K562 (cell line): ENCODE results near the gene ARID3A. TPM values are rescaled to one million over a fixed set of nuclear protein-coding genes. Genes with fewer than 3 reads are reported as not detected.

Experiments used
- CBFB ChIP-seq: sonication (generic); formaldehyde crosslinking; IDR thresholded peaks from 2 replicates; pipeline ENCODE4 v1.4.0; 2020; ENCODE audit warnings: mild to moderate bottlenecking, missing genetic modification reagents
- CC2D1A ChIP-seq: fragments of 450-650 bp; IDR thresholded peaks from 2 replicates; pipeline ENCODE4 v1.6.1; 2017; ENCODE audit warnings: mild to moderate bottlenecking
- FIP1L1 ChIP-seq: fragments of 200-400 bp; formaldehyde crosslinking; IDR thresholded peaks from 2 replicates; pipeline ENCODE4 v1.6.1; 2018; ENCODE audit warnings: mild to moderate bottlenecking, low read depth, low read length; ENCODE audit not compliant: poor library complexity, severe bottlenecking
- JUN ChIP-seq, 2 experiments: sonication (generic) in 1 of 2; formaldehyde crosslinking in 1 of 2; IDR thresholded peaks; 2 replicates each; pipeline versions ENCODE4 v1.6.1 to v1.8.0; 2012 to 2022; ENCODE audit warnings: borderline replicate concordance in 2 of 2, mild to moderate bottlenecking in 2 of 2, improper control_type of control experiment in 1 of 2, low read depth in 1 of 2, low read length in 1 of 2, missing genetic modification reagents in 1 of 2
- POLR2G ChIP-seq: fragments of 200-400 bp; formaldehyde crosslinking; IDR thresholded peaks from 2 replicates; pipeline ENCODE4 v1.6.1; 2017; ENCODE audit warnings: low read depth, mild to moderate bottlenecking, antibody characterized with exemption, low read length, moderate library complexity
- RFX1 ChIP-seq: fragments of 450-650 bp; IDR thresholded peaks from 2 replicates; pipeline ENCODE4 v1.6.1; 2016; ENCODE audit warnings: mild to moderate bottlenecking, moderate library complexity
- ZNF584 ChIP-seq: fragments of 200-800 bp; sonication (Bioruptor generic); IDR thresholded peaks from 2 replicates; pipeline ENCODE4 v1.6.1; 2016; ENCODE audit warnings: low read depth, mild to moderate bottlenecking, missing genetic modification characterization, missing compliant biosample characterization
- polyA plus RNA-seq, 8 experiments: library from polyadenylated mRNA; depleted of rRNA in 4 of 8; stranded (reverse) in 5 of 8; unstranded in 3 of 8; fragments of >200 nt; fragmentation: Nextera tagmentation in 2 of 8; fragmentation: Illumina TruSeq in 1 of 8; extraction: Ambion mirVana in 2 of 8; extraction: Trizol in 1 of 8; gene quantifications; 2 replicates each; pipeline versions ENCODE4 v1.2.1 to v1.2.3, GENCODE V29; 2011 to 2014; ENCODE audit warnings: inconsistent platforms in 1 of 8, missing spikeins in 1 of 8
- total RNA-seq, 7 experiments: library from RNA; depleted of rRNA in 6 of 7; stranded (reverse); fragments of >200 nt in 6 of 7; fragmentation: Illumina TruSeq in 2 of 7; extraction: Trizol in 2 of 7; gene quantifications; 2 replicates each; pipeline versions ENCODE4 v1.2.1 to v1.2.3, GENCODE V29; 2011 to 2021; ENCODE audit warnings: low replicate concordance in 1 of 7
- TF ChIP-seq, protein P1 (sequence below): IDR thresholded peaks from 3 replicates; pipeline ENCODE4 v1.6.1; 2011; ENCODE audit warnings: borderline replicate concordance, mild to moderate bottlenecking, moderate library complexity; ENCODE audit not compliant: insufficient read length; ENCODE audit errors: extremely low read depth
- TF ChIP-seq, protein P2 (sequence below): sonication (generic); formaldehyde crosslinking; IDR thresholded peaks from 2 replicates; pipeline ENCODE4 v1.8.0; 2022; ENCODE audit warnings: mild to moderate bottlenecking, missing genetic modification reagents
- TF ChIP-seq, protein P3 (sequence below): sonication (generic); formaldehyde crosslinking; IDR thresholded peaks from 2 replicates; pipeline ENCODE4 v1.8.0; 2022; ENCODE audit warnings: missing genetic modification reagents, mild to moderate bottlenecking, moderate library complexity, borderline replicate concordance
- TF ChIP-seq, protein P4 (sequence below): sonication (generic); formaldehyde crosslinking; IDR thresholded peaks from 2 replicates; pipeline ENCODE4 v1.9.0; 2022; ENCODE audit warnings: mild to moderate bottlenecking, missing genetic modification reagents
- TF ChIP-seq, protein P5 (sequence below): fragments of 250-450 bp; sonication (Bioruptor Pico); IDR thresholded peaks from 2 replicates; pipeline ENCODE4 v1.8.0; 2022; ENCODE audit warnings: moderate library complexity, mild to moderate bottlenecking, inconsistent platforms
- TF ChIP-seq, protein P6 (sequence below): sonication (generic); formaldehyde crosslinking; IDR thresholded peaks from 2 replicates; pipeline ENCODE4 v1.8.1; 2023; ENCODE audit warnings: missing genetic modification reagents, mild to moderate bottlenecking, borderline replicate concordance

Gene ARID3A
- total and polyA plus RNA-seq, 9 of the 15 experiments (the other 6 are each of a cell fraction or from before 2014, with no cell fraction given): 1.4 to 118 (median 31.2) TPM

DNA sequence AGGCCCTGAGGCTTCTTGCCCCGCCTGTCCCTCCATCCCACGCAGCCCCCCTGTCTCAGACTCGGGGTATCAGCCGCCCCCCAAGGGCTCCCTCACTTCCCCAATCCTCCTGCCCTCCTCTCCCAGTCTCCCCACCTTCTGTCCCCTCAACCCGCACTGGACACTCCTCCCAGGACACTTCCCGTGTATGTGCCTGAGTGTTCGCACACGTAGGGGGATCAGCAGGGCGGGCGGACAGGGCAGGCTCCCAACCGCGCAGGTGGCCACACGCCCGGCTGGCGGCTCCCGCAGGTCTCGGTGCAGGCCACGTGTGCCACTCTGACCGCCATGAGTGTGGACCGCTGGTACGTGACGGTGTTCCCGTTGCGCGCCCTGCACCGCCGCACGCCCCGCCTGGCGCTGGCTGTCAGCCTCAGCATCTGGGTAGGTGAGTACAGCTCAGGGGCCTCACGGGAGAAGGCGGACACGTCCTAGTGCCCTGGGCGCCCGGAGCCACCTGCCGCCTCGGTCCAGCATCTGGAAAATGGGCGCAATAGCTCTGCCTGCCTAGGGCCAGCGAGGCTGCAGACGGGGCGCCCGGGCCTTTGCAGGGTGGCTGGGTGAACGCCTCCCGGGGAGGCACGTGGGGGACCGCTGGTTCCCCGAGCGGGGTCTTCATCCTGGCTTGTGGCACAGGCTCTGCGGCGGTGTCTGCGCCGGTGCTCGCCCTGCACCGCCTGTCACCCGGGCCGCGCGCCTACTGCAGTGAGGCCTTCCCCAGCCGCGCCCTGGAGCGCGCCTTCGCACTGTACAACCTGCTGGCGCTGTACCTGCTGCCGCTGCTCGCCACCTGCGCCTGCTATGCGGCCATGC is 6.4 kb upstream of the ARID3A start (continued):
- TF ChIP-seq JUN (IDR thresholded peaks at IDR 0.05; ENCODE audit: borderline replicate concordance, low read depth, low read length): no peak
- TF ChIP-seq JUN (CRISPR knock-in tag; IDR thresholded peaks at IDR 0.05; ENCODE audit: borderline replicate concordance): no peak
- TF ChIP-seq CBFB (CRISPR knock-in tag): 0 out of 2 replicates have a peak, but pooled peaks have one; percentile 24
- TF ChIP-seq FIP1L1: peak; percentile 49
- TF ChIP-seq, protein P1, sequence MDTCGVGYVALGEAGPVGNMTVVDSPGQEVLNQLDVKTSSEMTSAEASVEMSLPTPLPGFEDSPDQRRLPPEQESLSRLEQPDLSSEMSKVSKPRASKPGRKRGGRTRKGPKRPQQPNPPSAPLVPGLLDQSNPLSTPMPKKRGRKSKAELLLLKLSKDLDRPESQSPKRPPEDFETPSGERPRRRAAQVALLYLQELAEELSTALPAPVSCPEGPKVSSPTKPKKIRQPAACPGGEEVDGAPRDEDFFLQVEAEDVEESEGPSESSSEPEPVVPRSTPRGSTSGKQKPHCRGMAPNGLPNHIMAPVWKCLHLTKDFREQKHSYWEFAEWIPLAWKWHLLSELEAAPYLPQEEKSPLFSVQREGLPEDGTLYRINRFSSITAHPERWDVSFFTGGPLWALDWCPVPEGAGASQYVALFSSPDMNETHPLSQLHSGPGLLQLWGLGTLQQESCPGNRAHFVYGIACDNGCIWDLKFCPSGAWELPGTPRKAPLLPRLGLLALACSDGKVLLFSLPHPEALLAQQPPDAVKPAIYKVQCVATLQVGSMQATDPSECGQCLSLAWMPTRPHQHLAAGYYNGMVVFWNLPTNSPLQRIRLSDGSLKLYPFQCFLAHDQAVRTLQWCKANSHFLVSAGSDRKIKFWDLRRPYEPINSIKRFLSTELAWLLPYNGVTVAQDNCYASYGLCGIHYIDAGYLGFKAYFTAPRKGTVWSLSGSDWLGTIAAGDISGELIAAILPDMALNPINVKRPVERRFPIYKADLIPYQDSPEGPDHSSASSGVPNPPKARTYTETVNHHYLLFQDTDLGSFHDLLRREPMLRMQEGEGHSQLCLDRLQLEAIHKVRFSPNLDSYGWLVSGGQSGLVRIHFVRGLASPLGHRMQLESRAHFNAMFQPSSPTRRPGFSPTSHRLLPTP: no peak
- TF ChIP-seq, protein P2, sequence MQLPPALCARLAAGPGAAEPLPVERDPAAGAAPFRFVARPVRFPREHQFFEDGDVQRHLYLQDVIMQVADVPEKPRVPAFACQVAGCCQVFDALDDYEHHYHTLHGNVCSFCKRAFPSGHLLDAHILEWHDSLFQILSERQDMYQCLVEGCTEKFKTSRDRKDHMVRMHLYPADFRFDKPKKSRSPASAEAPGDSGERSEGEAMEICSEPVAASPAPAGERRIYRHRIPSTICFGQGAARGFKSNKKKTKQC: no peak
- no peak for TF ChIP-seq ZNF584 (CRISPR knock-in tag)
- TF ChIP-seq, protein P3, sequence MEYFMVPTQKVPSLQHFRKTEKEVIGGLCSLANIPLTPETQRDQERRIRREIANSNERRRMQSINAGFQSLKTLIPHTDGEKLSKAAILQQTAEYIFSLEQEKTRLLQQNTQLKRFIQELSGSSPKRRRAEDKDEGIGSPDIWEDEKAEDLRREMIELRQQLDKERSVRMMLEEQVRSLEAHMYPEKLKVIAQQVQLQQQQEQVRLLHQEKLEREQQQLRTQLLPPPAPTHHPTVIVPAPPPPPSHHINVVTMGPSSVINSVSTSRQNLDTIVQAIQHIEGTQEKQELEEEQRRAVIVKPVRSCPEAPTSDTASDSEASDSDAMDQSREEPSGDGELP: peak; percentile 14; the same call in 1 of the 2 replicates
- no peak for TF ChIP-seq RFX1
- peak; percentile 61 for TF ChIP-seq POLR2G
- TF ChIP-seq, protein P4, sequence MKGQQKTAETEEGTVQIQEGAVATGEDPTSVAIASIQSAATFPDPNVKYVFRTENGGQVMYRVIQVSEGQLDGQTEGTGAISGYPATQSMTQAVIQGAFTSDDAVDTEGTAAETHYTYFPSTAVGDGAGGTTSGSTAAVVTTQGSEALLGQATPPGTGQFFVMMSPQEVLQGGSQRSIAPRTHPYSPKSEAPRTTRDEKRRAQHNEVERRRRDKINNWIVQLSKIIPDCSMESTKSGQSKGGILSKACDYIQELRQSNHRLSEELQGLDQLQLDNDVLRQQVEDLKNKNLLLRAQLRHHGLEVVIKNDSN (CRISPR knock-in tag): no peak
- TF ChIP-seq, protein P5, sequence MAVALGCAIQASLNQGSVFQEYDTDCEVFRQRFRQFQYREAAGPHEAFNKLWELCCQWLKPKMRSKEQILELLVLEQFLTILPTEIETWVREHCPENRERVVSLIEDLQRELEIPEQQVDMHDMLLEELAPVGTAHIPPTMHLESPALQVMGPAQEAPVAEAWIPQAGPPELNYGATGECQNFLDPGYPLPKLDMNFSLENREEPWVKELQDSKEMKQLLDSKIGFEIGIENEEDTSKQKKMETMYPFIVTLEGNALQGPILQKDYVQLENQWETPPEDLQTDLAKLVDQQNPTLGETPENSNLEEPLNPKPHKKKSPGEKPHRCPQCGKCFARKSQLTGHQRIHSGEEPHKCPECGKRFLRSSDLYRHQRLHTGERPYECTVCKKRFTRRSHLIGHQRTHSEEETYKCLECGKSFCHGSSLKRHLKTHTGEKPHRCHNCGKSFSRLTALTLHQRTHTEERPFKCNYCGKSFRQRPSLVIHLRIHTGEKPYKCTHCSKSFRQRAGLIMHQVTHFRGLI (CRISPR knock-in tag): no peak
- no peak for TF ChIP-seq CC2D1A
- TF ChIP-seq, protein P6, sequence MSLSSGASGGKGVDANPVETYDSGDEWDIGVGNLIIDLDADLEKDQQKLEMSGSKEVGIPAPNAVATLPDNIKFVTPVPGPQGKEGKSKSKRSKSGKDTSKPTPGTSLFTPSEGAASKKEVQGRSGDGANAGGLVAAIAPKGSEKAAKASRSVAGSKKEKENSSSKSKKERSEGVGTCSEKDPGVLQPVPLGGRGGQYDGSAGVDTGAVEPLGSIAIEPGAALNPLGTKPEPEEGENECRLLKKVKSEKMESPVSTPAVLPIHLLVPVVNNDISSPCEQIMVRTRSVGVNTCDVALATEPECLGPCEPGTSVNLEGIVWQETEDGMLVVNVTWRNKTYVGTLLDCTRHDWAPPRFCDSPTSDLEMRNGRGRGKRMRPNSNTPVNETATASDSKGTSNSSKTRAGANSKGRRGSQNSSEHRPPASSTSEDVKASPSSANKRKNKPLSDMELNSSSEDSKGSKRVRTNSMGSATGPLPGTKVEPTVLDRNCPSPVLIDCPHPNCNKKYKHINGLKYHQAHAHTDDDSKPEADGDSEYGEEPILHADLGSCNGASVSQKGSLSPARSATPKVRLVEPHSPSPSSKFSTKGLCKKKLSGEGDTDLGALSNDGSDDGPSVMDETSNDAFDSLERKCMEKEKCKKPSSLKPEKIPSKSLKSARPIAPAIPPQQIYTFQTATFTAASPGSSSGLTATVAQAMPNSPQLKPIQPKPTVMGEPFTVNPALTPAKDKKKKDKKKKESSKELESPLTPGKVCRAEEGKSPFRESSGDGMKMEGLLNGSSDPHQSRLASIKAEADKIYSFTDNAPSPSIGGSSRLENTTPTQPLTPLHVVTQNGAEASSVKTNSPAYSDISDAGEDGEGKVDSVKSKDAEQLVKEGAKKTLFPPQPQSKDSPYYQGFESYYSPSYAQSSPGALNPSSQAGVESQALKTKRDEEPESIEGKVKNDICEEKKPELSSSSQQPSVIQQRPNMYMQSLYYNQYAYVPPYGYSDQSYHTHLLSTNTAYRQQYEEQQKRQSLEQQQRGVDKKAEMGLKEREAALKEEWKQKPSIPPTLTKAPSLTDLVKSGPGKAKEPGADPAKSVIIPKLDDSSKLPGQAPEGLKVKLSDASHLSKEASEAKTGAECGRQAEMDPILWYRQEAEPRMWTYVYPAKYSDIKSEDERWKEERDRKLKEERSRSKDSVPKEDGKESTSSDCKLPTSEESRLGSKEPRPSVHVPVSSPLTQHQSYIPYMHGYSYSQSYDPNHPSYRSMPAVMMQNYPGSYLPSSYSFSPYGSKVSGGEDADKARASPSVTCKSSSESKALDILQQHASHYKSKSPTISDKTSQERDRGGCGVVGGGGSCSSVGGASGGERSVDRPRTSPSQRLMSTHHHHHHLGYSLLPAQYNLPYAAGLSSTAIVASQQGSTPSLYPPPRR: no peak
